ENCODE results near the gene MTA1. TPM values are rescaled to one million over a fixed set of nuclear protein-coding genes. Genes with fewer than 3 reads are reported as not detected.

The MTA1 gene
- total and polyA plus RNA-seq, 2 of the 8 experiments (the other 6 are each of a cell fraction or from before 2014, with no cell fraction given) = 73.9 to 221 TPM

DNA sequence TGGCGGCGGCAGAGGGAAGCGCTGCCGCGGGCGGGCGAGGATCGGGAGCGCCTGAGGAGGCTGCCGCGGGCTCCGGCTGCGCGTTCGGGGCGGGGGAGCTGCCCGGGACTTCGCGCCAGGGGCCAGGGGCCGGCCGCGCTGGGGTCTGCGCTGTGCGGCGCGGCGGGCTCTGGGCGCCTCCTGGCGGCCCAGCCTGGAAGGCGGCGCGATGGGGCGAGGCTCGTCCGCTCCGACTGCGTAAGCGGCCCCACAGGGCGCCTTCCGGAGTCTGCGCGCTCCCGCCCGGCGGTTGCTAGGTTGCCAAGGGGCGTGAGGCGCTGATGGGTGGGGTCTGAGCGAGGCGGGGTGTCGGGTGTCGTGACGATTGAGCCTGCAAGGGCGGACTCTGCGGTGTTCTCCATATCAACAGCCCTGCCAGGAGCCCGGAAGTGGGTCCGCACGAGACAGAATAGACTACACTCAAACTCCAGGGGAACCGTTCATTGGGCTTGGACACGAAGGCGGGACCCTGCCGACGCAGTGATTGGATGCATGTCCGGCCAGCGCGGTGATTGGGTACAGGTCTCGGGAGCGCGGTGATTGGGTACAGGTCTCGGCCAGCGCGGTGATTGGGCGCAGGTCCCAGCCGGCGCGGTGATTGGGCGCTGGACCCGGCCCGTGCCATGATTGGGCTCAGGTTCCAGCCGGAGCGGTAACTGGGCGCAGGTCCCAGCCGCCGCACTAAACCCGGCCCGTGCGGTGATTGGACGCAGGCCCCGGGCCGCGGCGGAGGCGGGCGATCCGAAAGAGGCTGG, 71.1 kb downstream of the MTA1 start, which contains the start of gene TEDC1 (continued):
- TF ChIP-seq HDAC2 (IDR thresholded peaks at IDR 0.05; ENCODE audit: borderline replicate concordance in 1 of 2, low read depth in 2 of 2, low read length in 2 of 2) (no peak), HDAC6 (IDR thresholded peaks at IDR 0.05; ENCODE audit: low read depth, low read length) (no peak), BRCA1 (IDR thresholded peaks at IDR 0.05; ENCODE audit: low read depth, low read length) (no peak), BACH1 (IDR thresholded peaks at IDR 0.05; ENCODE audit: low read length) (no peak), CREB1 (IDR thresholded peaks at IDR 0.05) (peak; percentile 64), POLR2AphosphoS5 (IDR thresholded peaks at IDR 0.05; ENCODE audit: low read depth, low read length) (peak; percentile 88), E2F6 (IDR thresholded peaks at IDR 0.05) (peak; percentile 90), SIN3A (conservative IDR thresholded peaks at IDR 0.05 in 1 of 2, IDR thresholded peaks at IDR 0.05 in 1 of 2; ENCODE audit: low read depth in 1 of 2, low read length in 2 of 2) (peak in 1 of 2 experiments; percentile 36; a peak in 1 of 4 replicates), MAX (IDR thresholded peaks at IDR 0.05) (peak; percentile 73), POU5F1 (IDR thresholded peaks at IDR 0.05; ENCODE audit: low read depth, low read length) (no peak), CBX5 (IDR thresholded peaks at IDR 0.05; ENCODE audit: low read depth, low read length) (no peak), FOSL1 (IDR thresholded peaks at IDR 0.05; ENCODE audit: insufficient read depth, low read depth, low read length) (no peak), RAD21 (IDR thresholded peaks at IDR 0.05 in 1 of 2, conservative IDR thresholded peaks at IDR 0.05 in 1 of 2; ENCODE audit: low read depth in 2 of 2, low read length in 2 of 2) (peak; percentile 51 to 74), GABPA (IDR thresholded peaks at IDR 0.05; ENCODE audit: borderline replicate concordance, insufficient read depth, low read length) (peak; percentile 93), SRF (IDR thresholded peaks at IDR 0.05; ENCODE audit: low read depth, low read length) (0 out of 2 replicates have a peak, but pooled peaks have one; percentile 16), SIX5 (IDR thresholded peaks at IDR 0.05; ENCODE audit: low read depth, low read length) (peak; percentile 27; the same call in 1 of the 2 replicates), NRF1 (IDR thresholded peaks at IDR 0.05; ENCODE audit: low read depth, low read length) (peak; percentile 39; the same call in 1 of the 2 replicates), NANOG (IDR thresholded peaks at IDR 0.05; ENCODE audit: insufficient read depth, low read depth, low read length, poor library complexity, severe bottlenecking) (no peak)
- TF ChIP-seq, protein P1, sequence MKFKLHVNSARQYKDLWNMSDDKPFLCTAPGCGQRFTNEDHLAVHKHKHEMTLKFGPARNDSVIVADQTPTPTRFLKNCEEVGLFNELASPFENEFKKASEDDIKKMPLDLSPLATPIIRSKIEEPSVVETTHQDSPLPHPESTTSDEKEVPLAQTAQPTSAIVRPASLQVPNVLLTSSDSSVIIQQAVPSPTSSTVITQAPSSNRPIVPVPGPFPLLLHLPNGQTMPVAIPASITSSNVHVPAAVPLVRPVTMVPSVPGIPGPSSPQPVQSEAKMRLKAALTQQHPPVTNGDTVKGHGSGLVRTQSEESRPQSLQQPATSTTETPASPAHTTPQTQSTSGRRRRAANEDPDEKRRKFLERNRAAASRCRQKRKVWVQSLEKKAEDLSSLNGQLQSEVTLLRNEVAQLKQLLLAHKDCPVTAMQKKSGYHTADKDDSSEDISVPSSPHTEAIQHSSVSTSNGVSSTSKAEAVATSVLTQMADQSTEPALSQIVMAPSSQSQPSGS (IDR thresholded peaks at IDR 0.05; ENCODE audit: low read length) = no peak
- TF ChIP-seq, protein P2, sequence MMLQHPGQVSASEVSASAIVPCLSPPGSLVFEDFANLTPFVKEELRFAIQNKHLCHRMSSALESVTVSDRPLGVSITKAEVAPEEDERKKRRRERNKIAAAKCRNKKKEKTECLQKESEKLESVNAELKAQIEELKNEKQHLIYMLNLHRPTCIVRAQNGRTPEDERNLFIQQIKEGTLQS (IDR thresholded peaks at IDR 0.05; ENCODE audit: insufficient read depth, low read depth, low read length) = no peak

Data from H1 (cell line).